ENCODE measurements around the gene ARSG.
"Not testable (repeated sequence)": the region's sequence is repeated elsewhere in the genome, so short reads cannot be mapped to it uniquely, and the experiment has no call there.

ARSG gene

GRCh38 chr17:68255151-68255550 is 36.1 kb upstream of the ARSG start:
- peak overlapping the region; percentile 84 for H3K4me2 ChIP-seq (ENCODE audit: low read length)

GRCh38 chr17:68255731-68256538 is 35.4 kb upstream of the ARSG start:
- Histone ChIP-seq H3K4me1 (ENCODE audit: control insufficient read depth, low read length) (peaks cover 99% of the 10 kb centered on the region), H4K20me1 (ENCODE audit: control insufficient read depth, insufficient read depth, low read depth, low read length) (no peaks in the 10 kb centered on the region), H3K79me2 (ENCODE audit: control insufficient read depth, low read length) (peaks cover 54% of the 10 kb centered on the region), H3K4me2 (ENCODE audit: low read length) (peak overlapping the region; percentile 84), H3K27ac (ENCODE audit: low read depth, low read length) (peak overlapping the region; percentile 97), H3K9me2 (replicated peaks; ENCODE audit: control insufficient read depth, low read length) (no peaks in the 10 kb centered on the region), H3K4me3 (ENCODE audit: low read length) (peak overlapping the region; percentile 69), H3K27me3 (ENCODE audit: control insufficient read depth, low read length) (no peaks in the 10 kb centered on the region), H3K9me3 (ENCODE audit: control insufficient read depth, insufficient read depth, low read length) (no peaks in the 10 kb centered on the region), H3K36me3 (ENCODE audit: control insufficient read depth, low read length) (peaks cover 80% of the 10 kb centered on the region), H3F3A (ENCODE audit: control insufficient read depth, insufficient read depth) (peaks cover 55% of the 10 kb centered on the region)
- TF ChIP-seq CTCF (IDR thresholded peaks at IDR 0.05; ENCODE audit: low read depth, low read length, poor library complexity, severe bottlenecking) (no peak), EZH2phosphoT487 (IDR thresholded peaks at IDR 0.05; ENCODE audit: borderline replicate concordance, low read length) (no peak)

More at GRCh38 chr17:68255151-68255550, 36.1 kb upstream of the ARSG start:
- TF ChIP-seq EZH2phosphoT487 (IDR thresholded peaks at IDR 0.05; ENCODE audit: borderline replicate concordance, low read length) (no peak), CTCF (IDR thresholded peaks at IDR 0.05; ENCODE audit: low read depth, low read length, poor library complexity, severe bottlenecking) (no peak)
- H3K9me3 ChIP-seq (ENCODE audit: control insufficient read depth, insufficient read depth, low read length) = no peaks in the 10 kb centered on the region
- peaks cover 99% of the 10 kb centered on the region for H3K4me1 ChIP-seq (ENCODE audit: control insufficient read depth, low read length)
- H3K4me3 ChIP-seq (ENCODE audit: low read length) = peak overlapping the region; percentile 69
- H3K9me2 ChIP-seq (replicated peaks; ENCODE audit: control insufficient read depth, low read length) = no peaks in the 10 kb centered on the region
- peaks cover 59% of the 10 kb centered on the region for H3F3A ChIP-seq (ENCODE audit: control insufficient read depth, insufficient read depth)
- H4K20me1 ChIP-seq (ENCODE audit: control insufficient read depth, insufficient read depth, low read depth, low read length) = no peaks in the 10 kb centered on the region
- H3K27ac ChIP-seq (ENCODE audit: low read depth, low read length) = peak overlapping the region; percentile 97
- no peaks in the 10 kb centered on the region for H3K27me3 ChIP-seq (ENCODE audit: control insufficient read depth, low read length)
- H3K79me2 ChIP-seq (ENCODE audit: control insufficient read depth, low read length) = peaks cover 53% of the 10 kb centered on the region
- peaks cover 86% of the 10 kb centered on the region for H3K36me3 ChIP-seq (ENCODE audit: control insufficient read depth, low read length)

- H4K20me1 ChIP-seq (ENCODE audit: control insufficient read depth, insufficient read depth, low read depth, low read length); H3K9me3 ChIP-seq (ENCODE audit: control insufficient read depth, insufficient read depth, low read length); H3K27me3 ChIP-seq (ENCODE audit: control insufficient read depth, low read length); H3K9me2 ChIP-seq (replicated peaks; ENCODE audit: control insufficient read depth, low read length): not testable (repeated sequence)
- peaks cover 99% of the 10 kb centered on the region for H3K4me1 ChIP-seq (ENCODE audit: control insufficient read depth, low read length)
- peaks cover 52% of the 10 kb centered on the region for H3K79me2 ChIP-seq (ENCODE audit: control insufficient read depth, low read length)
- H3K36me3 ChIP-seq (ENCODE audit: control insufficient read depth, low read length) = peaks cover 72% of the 10 kb centered on the region
- H3F3A ChIP-seq (ENCODE audit: control insufficient read depth, insufficient read depth) = peaks cover 53% of the 10 kb centered on the region
- peak overlapping the region; percentile 69 for H3K4me3 ChIP-seq (ENCODE audit: low read length)
- peak overlapping the region; percentile 97 for H3K27ac ChIP-seq (ENCODE audit: low read depth, low read length)
- H3K4me2 ChIP-seq (ENCODE audit: low read length) = peak overlapping the region; percentile 84
Measured at GRCh38 chr17:68256701-68257100, 34.6 kb upstream of the ARSG start.

GRCh38 chr17:68257934-68258333 is 33.4 kb upstream of the ARSG start:
- H3K27ac ChIP-seq (ENCODE audit: low read depth, low read length) = peak overlapping the region; percentile 97
- peak overlapping the region; percentile 22 for H3K4me3 ChIP-seq (ENCODE audit: low read length)
- H4K20me1 ChIP-seq (ENCODE audit: control insufficient read depth, insufficient read depth, low read depth, low read length) = no peaks in the 10 kb centered on the region
- no peak for TF ChIP-seq EZH2phosphoT487 (IDR thresholded peaks at IDR 0.05; ENCODE audit: borderline replicate concordance, low read length)
- TF ChIP-seq CTCF (IDR thresholded peaks at IDR 0.05; ENCODE audit: low read depth, low read length, poor library complexity, severe bottlenecking) = no peak
- H3K27me3 ChIP-seq (ENCODE audit: control insufficient read depth, low read length) = no peaks in the 10 kb centered on the region
- peaks cover 46% of the 10 kb centered on the region for H3K79me2 ChIP-seq (ENCODE audit: control insufficient read depth, low read length)
- H3K9me2 ChIP-seq (replicated peaks; ENCODE audit: control insufficient read depth, low read length) = no peaks in the 10 kb centered on the region
- H3F3A ChIP-seq (ENCODE audit: control insufficient read depth, insufficient read depth) = peaks cover 48% of the 10 kb centered on the region
- peaks cover 94% of the 10 kb centered on the region for H3K4me1 ChIP-seq (ENCODE audit: control insufficient read depth, low read length)
- H3K4me2 ChIP-seq (ENCODE audit: low read length) = peak overlapping the region; percentile 84
- H3K36me3 ChIP-seq (ENCODE audit: control insufficient read depth, low read length) = peaks cover 60% of the 10 kb centered on the region
- no peaks in the 10 kb centered on the region for H3K9me3 ChIP-seq (ENCODE audit: control insufficient read depth, insufficient read depth, low read length)

GRCh38 chr17:68258890-68259647 is 32.2 kb upstream of the ARSG start:
- H3K27ac ChIP-seq (ENCODE audit: low read depth, low read length) = peak overlapping the region; percentile 97
- H3K4me3 ChIP-seq (ENCODE audit: low read length) = peak overlapping the region; percentile 72
- not testable (repeated sequence) for H3K9me3 ChIP-seq (ENCODE audit: control insufficient read depth, insufficient read depth, low read length); H3K9me2 ChIP-seq (replicated peaks; ENCODE audit: control insufficient read depth, low read length); H4K20me1 ChIP-seq (ENCODE audit: control insufficient read depth, insufficient read depth, low read depth, low read length); H3K27me3 ChIP-seq (ENCODE audit: control insufficient read depth, low read length)
- peaks cover 92% of the 10 kb centered on the region for H3K4me1 ChIP-seq (ENCODE audit: control insufficient read depth, low read length)
- H3K36me3 ChIP-seq (ENCODE audit: control insufficient read depth, low read length) = peaks cover 59% of the 10 kb centered on the region
- H3K4me2 ChIP-seq (ENCODE audit: low read length) = peak overlapping the region; percentile 91
- peaks cover 48% of the 10 kb centered on the region for H3F3A ChIP-seq (ENCODE audit: control insufficient read depth, insufficient read depth)
- H3K79me2 ChIP-seq (ENCODE audit: control insufficient read depth, low read length) = peaks cover 46% of the 10 kb centered on the region
